GM13976 (cell line): ENCODE measurements around the gene PHOSPHO2.

Experiments used
- DNase-seq: peaks from one replicate; pipeline ENCODE4 v3.0.0; 2012; ENCODE audit warnings: low spot score
- in situ Hi-C: fragments of 300-500 bp; cut with MboI; formaldehyde crosslinking; loops from one replicate; pipeline ENCODE4 v1.12.0; 2022; ENCODE audit warnings: low sequenced_read_pairs, mixed read lengths, inconsistent platforms; ENCODE audit not compliant: unreplicated experiment
- TF ChIP-seq, protein P1 (sequence below): IDR thresholded peaks from 2 replicates; pipeline ENCODE4 v1.5.1; 2012; ENCODE audit warnings: borderline replicate concordance, mild to moderate bottlenecking; ENCODE audit not compliant: insufficient read depth; ENCODE audit errors: extremely low read depth, missing control alignments, control extremely low read depth

Gene PHOSPHO2

DNA sequence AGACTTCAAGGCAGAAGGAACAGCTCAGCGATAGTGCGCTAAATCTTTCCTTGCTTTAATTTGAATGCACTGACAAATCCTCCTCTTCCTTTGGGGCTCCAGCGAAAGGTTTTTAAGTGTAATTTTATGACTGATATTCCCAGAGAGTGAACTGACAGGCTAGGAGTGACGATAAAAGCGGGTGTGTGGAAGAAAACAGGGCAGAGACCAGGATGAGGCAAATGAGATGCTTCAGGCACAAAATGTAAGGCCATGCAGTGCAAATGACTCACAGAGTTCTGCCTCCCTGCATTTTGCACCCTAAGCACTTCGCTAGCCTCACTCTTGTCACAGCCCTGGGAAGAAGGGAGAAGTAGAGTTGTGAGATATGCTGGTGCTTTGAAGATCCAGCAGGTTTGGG lies 54.0 kb downstream of the PHOSPHO2 start:
- TF ChIP-seq, protein P1, sequence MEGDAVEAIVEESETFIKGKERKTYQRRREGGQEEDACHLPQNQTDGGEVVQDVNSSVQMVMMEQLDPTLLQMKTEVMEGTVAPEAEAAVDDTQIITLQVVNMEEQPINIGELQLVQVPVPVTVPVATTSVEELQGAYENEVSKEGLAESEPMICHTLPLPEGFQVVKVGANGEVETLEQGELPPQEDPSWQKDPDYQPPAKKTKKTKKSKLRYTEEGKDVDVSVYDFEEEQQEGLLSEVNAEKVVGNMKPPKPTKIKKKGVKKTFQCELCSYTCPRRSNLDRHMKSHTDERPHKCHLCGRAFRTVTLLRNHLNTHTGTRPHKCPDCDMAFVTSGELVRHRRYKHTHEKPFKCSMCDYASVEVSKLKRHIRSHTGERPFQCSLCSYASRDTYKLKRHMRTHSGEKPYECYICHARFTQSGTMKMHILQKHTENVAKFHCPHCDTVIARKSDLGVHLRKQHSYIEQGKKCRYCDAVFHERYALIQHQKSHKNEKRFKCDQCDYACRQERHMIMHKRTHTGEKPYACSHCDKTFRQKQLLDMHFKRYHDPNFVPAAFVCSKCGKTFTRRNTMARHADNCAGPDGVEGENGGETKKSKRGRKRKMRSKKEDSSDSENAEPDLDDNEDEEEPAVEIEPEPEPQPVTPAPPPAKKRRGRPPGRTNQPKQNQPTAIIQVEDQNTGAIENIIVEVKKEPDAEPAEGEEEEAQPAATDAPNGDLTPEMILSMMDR, result no peak
- no peak for DNase-seq
- in situ Hi-C loops, result no loop called here
